MM.1S (cell line): ENCODE measurements around the gene RBKS.

Experiments
- CTCF ChIP-seq: fragments of 300-600 bp; sonication (generic); IDR thresholded peaks from 2 replicates; pipeline ENCODE4 v1.5.1; 2016; ENCODE audit warnings: antibody characterized with exemption, low read length, mixed read lengths
- EZH2 ChIP-seq: fragments of 300-600 bp; sonication (generic); optimal IDR thresholded peaks from 2 replicates; pipeline ENCODE3; 2017; ENCODE audit warnings: low read depth, mild to moderate bottlenecking, antibody characterized with exemption, low read length, mixed read lengths
- EZH2phosphoT487 ChIP-seq: fragments of 300-600 bp; sonication (generic); IDR thresholded peaks from 2 replicates; pipeline ENCODE4 v1.6.1; 2018; ENCODE audit warnings: antibody characterized with exemption, low read length

GRCh38 chr2:27811768-27812167 is 78.4 kb downstream of the RBKS start:
- no peak for TF ChIP-seq EZH2phosphoT487
- TF ChIP-seq EZH2: no peak
- no peak for TF ChIP-seq CTCF
